HG02870 (cell line): Measurements from ENCODE around the gene TFCP2.
"Not testable (repeated sequence)": the region's sequence is repeated elsewhere in the genome, so short reads cannot be mapped to it uniquely, and the experiment has no call there.

ENCODE experiments used
- ATAC-seq: cut with Tn5 transposase; IDR thresholded peaks from one replicate; pipeline ENCODE4 v1.9.1; 2021; ENCODE audit warnings: mild to moderate bottlenecking, moderate library complexity; ENCODE audit not compliant: unreplicated experiment

TFCP2 gene

GRCh38 chr12:51085757-51086156, 87.2 kb downstream of the TFCP2 start:
- no peak for ATAC-seq

- ATAC-seq = peak; percentile 96
Observed at GRCh38 chr12:51083126-51083833, 89.7 kb downstream of the TFCP2 start, which contains the start of gene CSRNP2. Gene CSRNP2 (minus strand): TSS chr12:51083596. CDS start chr12:51076561, 7,035 bp downstream.

- no peak for ATAC-seq
Observed at GRCh38 chr12:51082561-51083125, 90.3 kb downstream of the TFCP2 start.

- no peak for ATAC-seq
Observed at GRCh38 chr12:51081421-51081820, 91.5 kb downstream of the TFCP2 start.

GRCh38 chr12:51080136-51080535, 92.8 kb downstream of the TFCP2 start:
- ATAC-seq = no peak

- not testable (repeated sequence) for ATAC-seq
Observed at GRCh38 chr12:51078866-51079265, 94.1 kb downstream of the TFCP2 start.

- not testable (repeated sequence) for ATAC-seq
Observed at GRCh38 chr12:51078346-51078745, 94.6 kb downstream of the TFCP2 start.

GRCh38 chr12:51077930-51078329, 95.0 kb downstream of the TFCP2 start:
- no peak for ATAC-seq

- no peak for ATAC-seq
Observed at GRCh38 chr12:51076236-51076930, 96.6 kb downstream of the TFCP2 start.

- ATAC-seq = no peak
Observed at GRCh38 chr12:51075390-51075789, 97.5 kb downstream of the TFCP2 start.

- no peak for ATAC-seq
Observed at GRCh38 chr12:51071663-51072062, 101.3 kb downstream of the TFCP2 start.

GRCh38 chr12:51070004-51070403, 102.9 kb downstream of the TFCP2 start:
- no peak for ATAC-seq

GRCh38 chr12:51067771-51068170, 105.2 kb downstream of the TFCP2 start:
- ATAC-seq = no peak

GRCh38 chr12:51067229-51067628, 105.7 kb downstream of the TFCP2 start:
- ATAC-seq = no peak

- ATAC-seq = no peak
Observed at GRCh38 chr12:51065530-51065929, 107.4 kb downstream of the TFCP2 start.

- no peak for ATAC-seq
Observed at GRCh38 chr12:51062631-51063397, 110.1 kb downstream of the TFCP2 start.

- no peak for ATAC-seq
Observed at GRCh38 chr12:51059086-51059485, 113.8 kb downstream of the TFCP2 start.

GRCh38 chr12:51056242-51056641, 116.7 kb downstream of the TFCP2 start:
- ATAC-seq = no peak

- ATAC-seq = no peak
Observed at GRCh38 chr12:51055060-51055459, 117.9 kb downstream of the TFCP2 start.

GRCh38 chr12:51051787-51052186, 121.1 kb downstream of the TFCP2 start:
- no peak for ATAC-seq

GRCh38 chr12:51049525-51049924, 123.4 kb downstream of the TFCP2 start:
- ATAC-seq = no peak
